Measurements from ENCODE around the gene CELSR1. TPM values are rescaled to one million over a fixed set of nuclear protein-coding genes. Genes with fewer than 3 reads are reported as not detected.

Gene CELSR1
- total and polyA plus RNA-seq, 8 donors: 0.75 to 3.2 (median 1.2) TPM

DNA sequence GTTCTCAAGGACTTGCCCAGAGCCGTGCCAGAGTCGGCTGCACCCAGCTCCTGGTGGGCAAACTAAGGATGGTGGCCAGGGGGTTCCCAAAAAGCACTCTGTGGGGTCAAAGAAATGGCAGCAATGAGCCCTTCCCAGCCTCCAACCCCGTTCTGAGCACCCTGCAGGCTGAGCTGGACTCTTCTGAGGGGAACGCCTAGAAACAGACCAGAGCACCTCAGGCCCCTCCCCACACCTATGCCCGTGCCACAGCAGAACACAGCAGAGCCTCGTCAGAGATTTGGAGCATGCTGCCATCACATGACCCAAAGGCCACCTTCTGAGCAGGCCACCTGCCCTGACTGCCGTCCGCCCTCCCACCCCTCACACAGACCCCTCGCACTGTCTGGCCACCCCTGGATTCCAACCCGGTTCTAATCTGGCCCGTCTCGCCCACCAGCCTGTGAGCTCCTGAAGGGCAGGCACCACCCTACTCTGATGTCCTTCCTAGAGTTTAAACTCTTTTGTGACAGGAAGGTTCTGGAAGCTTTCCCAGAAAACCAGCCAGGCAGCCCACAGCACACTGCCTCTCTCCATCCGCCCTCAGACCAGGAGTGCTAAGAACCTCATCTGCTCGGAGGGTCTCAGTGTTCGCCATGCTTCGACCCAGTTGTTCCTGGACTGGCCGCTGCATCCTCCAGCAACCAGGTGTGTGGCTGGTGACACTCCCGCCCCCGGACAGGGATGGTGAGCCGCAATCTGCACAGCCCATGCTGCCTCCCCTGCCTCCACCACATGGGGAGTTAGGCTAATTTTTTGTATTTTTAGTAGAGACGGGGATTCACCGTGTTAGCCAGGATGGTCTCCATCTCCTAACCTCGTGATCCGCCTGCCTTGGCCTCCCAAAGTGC is 97.6 kb downstream of the CELSR1 start:
- Histone ChIP-seq H3K27me3 (no peaks in the 10 kb centered on the region), H3K27ac (no peak overlapping the region), H3K4me1 (no peaks in the 10 kb centered on the region), H3K9me3 (no peaks in the 10 kb centered on the region), H3K36me3 (no peaks in the 10 kb centered on the region), H3K4me3 (no peak overlapping the region)
- TF ChIP-seq, protein P1, sequence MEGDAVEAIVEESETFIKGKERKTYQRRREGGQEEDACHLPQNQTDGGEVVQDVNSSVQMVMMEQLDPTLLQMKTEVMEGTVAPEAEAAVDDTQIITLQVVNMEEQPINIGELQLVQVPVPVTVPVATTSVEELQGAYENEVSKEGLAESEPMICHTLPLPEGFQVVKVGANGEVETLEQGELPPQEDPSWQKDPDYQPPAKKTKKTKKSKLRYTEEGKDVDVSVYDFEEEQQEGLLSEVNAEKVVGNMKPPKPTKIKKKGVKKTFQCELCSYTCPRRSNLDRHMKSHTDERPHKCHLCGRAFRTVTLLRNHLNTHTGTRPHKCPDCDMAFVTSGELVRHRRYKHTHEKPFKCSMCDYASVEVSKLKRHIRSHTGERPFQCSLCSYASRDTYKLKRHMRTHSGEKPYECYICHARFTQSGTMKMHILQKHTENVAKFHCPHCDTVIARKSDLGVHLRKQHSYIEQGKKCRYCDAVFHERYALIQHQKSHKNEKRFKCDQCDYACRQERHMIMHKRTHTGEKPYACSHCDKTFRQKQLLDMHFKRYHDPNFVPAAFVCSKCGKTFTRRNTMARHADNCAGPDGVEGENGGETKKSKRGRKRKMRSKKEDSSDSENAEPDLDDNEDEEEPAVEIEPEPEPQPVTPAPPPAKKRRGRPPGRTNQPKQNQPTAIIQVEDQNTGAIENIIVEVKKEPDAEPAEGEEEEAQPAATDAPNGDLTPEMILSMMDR (IDR thresholded peaks at IDR 0.05): no peak
- no peak for DNase-seq
- no peak for FAIRE-seq
- intact Hi-C loops (cut with DNase I): no loop called here
- 68 to 85% methylated on average over 24 of the region's 24 CpGs for WGBS, 2 donors
- ATAC-seq: no peak

DNA sequence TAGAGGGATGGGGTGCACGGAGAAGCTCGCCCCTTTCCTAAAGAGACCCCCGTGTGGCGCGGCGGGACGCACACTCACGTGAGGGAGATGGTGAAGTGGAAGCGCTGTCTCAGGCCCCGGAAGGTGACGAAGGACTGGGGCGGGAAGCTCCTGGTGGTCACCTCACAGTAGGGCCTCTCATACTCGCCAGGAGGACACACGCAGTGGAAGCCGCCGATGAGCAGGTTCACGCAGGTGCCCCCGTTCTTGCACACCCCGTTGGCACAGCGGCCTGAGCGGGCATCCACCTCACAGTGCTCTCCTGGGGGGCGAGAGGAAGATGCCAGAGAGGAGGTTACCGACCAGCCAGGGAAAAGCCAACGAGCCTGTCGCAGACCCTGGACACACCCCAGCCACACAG is 98.3 kb downstream of the CELSR1 start:
- Histone ChIP-seq H3K4me1 (no peaks in the 10 kb centered on the region), H3K27me3 (no peaks in the 10 kb centered on the region), H3K36me3 (no peaks in the 10 kb centered on the region), H3K27ac (no peak overlapping the region), H3K4me3 (no peak overlapping the region), H3K9me3 (no peaks in the 10 kb centered on the region)
- intact Hi-C loops (cut with DNase I): no loop called here
- FAIRE-seq: no peak
- no peak for ATAC-seq
- TF ChIP-seq, protein P1 (IDR thresholded peaks at IDR 0.05): no peak
- no peak for DNase-seq
- 81 to 88% methylated on average over 25 of the region's 25 CpGs for WGBS, 2 donors

- intact Hi-C loops (cut with DNase I): no loop called here
Observed at GRCh38 chr22:46437671-46438440, 99.6 kb downstream of the CELSR1 start.

DNA sequence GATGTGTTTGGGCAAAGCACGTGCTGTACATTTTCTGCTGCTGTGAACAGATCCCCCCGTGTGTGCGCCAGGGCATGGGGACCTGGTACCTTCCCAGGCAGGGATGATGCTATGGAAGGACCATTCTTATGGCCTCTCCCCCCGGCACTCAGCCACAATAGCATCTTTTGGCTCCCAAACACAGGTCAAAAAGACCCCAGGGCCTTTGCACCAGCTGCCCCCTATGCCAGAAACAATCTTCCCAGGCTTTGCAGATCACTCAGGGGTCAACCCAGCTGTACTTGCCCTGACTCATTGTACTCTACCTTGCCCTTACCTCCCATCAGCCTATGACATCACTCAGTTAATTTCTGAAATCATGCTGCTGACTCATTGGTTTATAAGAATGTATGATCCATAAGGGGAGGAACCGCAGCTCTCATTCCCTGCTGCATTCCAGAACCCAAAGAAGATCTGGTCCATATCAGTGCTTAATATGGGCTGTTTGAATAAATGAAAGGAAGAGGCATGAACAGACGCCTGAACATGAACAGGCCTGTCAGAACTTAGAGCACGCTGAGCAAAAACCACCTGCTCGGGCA is 100.7 kb downstream of the CELSR1 start:
- ATAC-seq (no peak), FAIRE-seq (no peak), DNase-seq (no peak)
- no peak overlapping the region for H3K27ac ChIP-seq
- 84 to 94% methylated on average over 8 of the region's 8 CpGs for WGBS, 2 donors
- TF ChIP-seq, protein P1 (IDR thresholded peaks at IDR 0.05): no peak
- no peaks in the 10 kb centered on the region for H3K27me3 ChIP-seq
- H3K9me3 ChIP-seq: no peaks in the 10 kb centered on the region
- H3K4me3 ChIP-seq: no peak overlapping the region
- intact Hi-C loops (cut with DNase I): no loop called here
- H3K4me1 ChIP-seq: no peaks in the 10 kb centered on the region
- H3K36me3 ChIP-seq: no peaks in the 10 kb centered on the region

More at GRCh38 chr22:46437671-46438440, 99.6 kb downstream of the CELSR1 start:
- no peaks in the 10 kb centered on the region for H3K36me3 ChIP-seq
- H3K4me1 ChIP-seq: no peaks in the 10 kb centered on the region
- no peak overlapping the region for H3K27ac ChIP-seq
- ATAC-seq (no peak), FAIRE-seq (no peak), DNase-seq (no peak)
- WGBS, 2 donors: 74 to 83% methylated on average over 20 to 21 of the region's 21 CpGs
- H3K4me3 ChIP-seq: no peak overlapping the region
- no peaks in the 10 kb centered on the region for H3K27me3 ChIP-seq
- no peaks in the 10 kb centered on the region for H3K9me3 ChIP-seq
- TF ChIP-seq, protein P1 (IDR thresholded peaks at IDR 0.05): no peak

Measured in pancreas (tissue), 10 donors.